ENCODE results near the gene TMEM222.
A peak's percentile ranks its signal among the peaks of the same experiment; 100 is the strongest.

TMEM222 gene

GRCh38 chr1:27342778-27343638 is 21.0 kb downstream of the TMEM222 start:
- DNase-seq, result no peak

- peak; percentile 34 for DNase-seq
These were observed 21.7 kb downstream of the TMEM222 start for GRCh38 chr1:27343639-27344025.

- no peak for DNase-seq
These were observed 23.3 kb downstream of the TMEM222 start for GRCh38 chr1:27345272-27345671.

GRCh38 chr1:27346357-27346756 is 24.4 kb downstream of the TMEM222 start:
- DNase-seq, result no peak

- DNase-seq, result no peak
These were observed 25.1 kb downstream of the TMEM222 start for GRCh38 chr1:27346991-27347624.

GRCh38 chr1:27348861-27349783 is 27.2 kb downstream of the TMEM222 start:
- DNase-seq, result no peak

GRCh38 chr1:27349784-27350662 is 28.1 kb downstream of the TMEM222 start:
- peak; percentile 15 for DNase-seq

- DNase-seq, result no peak
These were observed 28.9 kb downstream of the TMEM222 start for GRCh38 chr1:27350663-27351540.

- DNase-seq, result no peak
These were observed 29.7 kb downstream of the TMEM222 start for GRCh38 chr1:27351541-27352107.

- no peak for DNase-seq
These were observed 31.2 kb downstream of the TMEM222 start for GRCh38 chr1:27353166-27353565.

- DNase-seq, result no peak
These were observed 31.7 kb downstream of the TMEM222 start for GRCh38 chr1:27353629-27354028.

GRCh38 chr1:27355683-27356082 is 33.7 kb downstream of the TMEM222 start:
- no peak for DNase-seq

GRCh38 chr1:27356277-27356618 is 34.3 kb downstream of the TMEM222 start:
- no peak for DNase-seq

- DNase-seq, result no peak
These were observed 34.8 kb downstream of the TMEM222 start for GRCh38 chr1:27356619-27357280.

GRCh38 chr1:27357281-27358037 is 35.5 kb downstream of the TMEM222 start:
- DNase-seq, result peak; percentile 14

- DNase-seq, result no peak
These were observed 36.3 kb downstream of the TMEM222 start for GRCh38 chr1:27358038-27358927.

- no peak for DNase-seq
These were observed 37.0 kb downstream of the TMEM222 start for GRCh38 chr1:27358928-27359313.

GRCh38 chr1:27359822-27360158 is 37.8 kb downstream of the TMEM222 start:
- DNase-seq, result no peak

Data from NCI-H1694 (cell line).